ENCODE data around the gene CUL9.

Gene CUL9

GRCh38 chr6:43202451-43202850 is 20.5 kb downstream of the CUL9 start:
- DNase-seq, result no peak

GRCh38 chr6:43203029-43203717 is 21.2 kb downstream of the CUL9 start:
- DNase-seq, result no peak

- no peak for DNase-seq
These were observed 21.7 kb downstream of the CUL9 start for GRCh38 chr6:43203718-43204095.

- DNase-seq, result no peak
These were observed 22.5 kb downstream of the CUL9 start for GRCh38 chr6:43204271-43205105.

GRCh38 chr6:43205849-43206248 is 23.9 kb downstream of the CUL9 start:
- DNase-seq, result no peak

- DNase-seq, result no peak
These were observed 25.3 kb downstream of the CUL9 start for GRCh38 chr6:43207286-43207685.

GRCh38 chr6:43211955-43212354 is 30.0 kb downstream of the CUL9 start:
- DNase-seq, result no peak

- no peak for DNase-seq
These were observed 31.4 kb downstream of the CUL9 start for GRCh38 chr6:43213431-43213830.

GRCh38 chr6:43215066-43215465 is 33.1 kb downstream of the CUL9 start:
- no peak for DNase-seq

GRCh38 chr6:43216200-43216599 is 34.2 kb downstream of the CUL9 start:
- no peak for DNase-seq

GRCh38 chr6:43217351-43217750 is 35.4 kb downstream of the CUL9 start:
- DNase-seq, result no peak

- no peak for DNase-seq
These were observed 37.1 kb downstream of the CUL9 start for GRCh38 chr6:43219119-43219518.

- no peak for DNase-seq
These were observed 37.8 kb downstream of the CUL9 start for GRCh38 chr6:43219814-43220213.

- no peak for DNase-seq
These were observed 38.5 kb downstream of the CUL9 start for GRCh38 chr6:43220439-43220951.

GRCh38 chr6:43221046-43221972 is 39.3 kb downstream of the CUL9 start:
- no peak for DNase-seq

GRCh38 chr6:43222418-43223059 is 40.5 kb downstream of the CUL9 start:
- no peak for DNase-seq

GRCh38 chr6:43223175-43223574 is 41.2 kb downstream of the CUL9 start:
- no peak for DNase-seq

- no peak for DNase-seq
These were observed 44.3 kb downstream of the CUL9 start for GRCh38 chr6:43226192-43226851.

- peak; percentile 37 for DNase-seq
These were observed 47.2 kb downstream of the CUL9 start, which contains the start of gene DNPH1 for GRCh38 chr6:43228951-43229802. Gene DNPH1, minus strand, starts transcription at chr6:43229481. Its CDS starts 25 bp downstream, at chr6:43229456.

GRCh38 chr6:43229803-43230620 is 48.0 kb downstream of the CUL9 start:
- DNase-seq, result no peak

Data from amniotic stem cell (primary cell).